Measurements from ENCODE around the gene PES1.

The PES1 gene

GRCh38 chr22:30614879-30615278, 23.2 kb upstream of the PES1 start:
- H3K4me2 ChIP-seq (ENCODE audit: low read depth, low read length, poor library complexity, severe bottlenecking), result no peak overlapping the region
- no peaks in the 10 kb centered on the region for H3K79me2 ChIP-seq (ENCODE audit: insufficient read depth, low read length)
- no peak overlapping the region for H3K4me3 ChIP-seq (ENCODE audit: insufficient read depth, low read length, poor library complexity, severe bottlenecking)
- H3F3A ChIP-seq (ENCODE audit: insufficient read depth), result no peaks in the 10 kb centered on the region
- no peaks in the 10 kb centered on the region for H3K9me3 ChIP-seq (ENCODE audit: insufficient read depth, low read length)
- no peaks in the 10 kb centered on the region for H3K36me3 ChIP-seq (ENCODE audit: low read length)
- no peak overlapping the region for H3K27ac ChIP-seq (ENCODE audit: low read depth, low read length)
- H3K9ac ChIP-seq (ENCODE audit: low read length), result no peak overlapping the region
- TF ChIP-seq CTCF (IDR thresholded peaks at IDR 0.05; ENCODE audit: insufficient read depth, low read length, poor library complexity, severe bottlenecking), result no peak
- no peaks in the 10 kb centered on the region for H3K27me3 ChIP-seq (ENCODE audit: low read length)
- H2AFZ ChIP-seq (ENCODE audit: low read depth, low read length, severe bottlenecking), result no peak overlapping the region
- no peaks in the 10 kb centered on the region for H4K20me1 ChIP-seq (ENCODE audit: low read depth, low read length)
- H3K9me2 ChIP-seq (replicated peaks; ENCODE audit: insufficient read depth, low read length), result no peaks in the 10 kb centered on the region

- Histone ChIP-seq H3F3A (ENCODE audit: insufficient read depth) (no peaks in the 10 kb centered on the region), H3K27me3 (ENCODE audit: low read length) (no peaks in the 10 kb centered on the region), H3K36me3 (ENCODE audit: low read length) (no peaks in the 10 kb centered on the region), H3K4me3 (ENCODE audit: insufficient read depth, low read length, poor library complexity, severe bottlenecking) (no peak overlapping the region), H3K9ac (ENCODE audit: low read length) (no peak overlapping the region), H4K20me1 (ENCODE audit: low read depth, low read length) (no peaks in the 10 kb centered on the region), H2AFZ (ENCODE audit: low read depth, low read length, severe bottlenecking) (no peak overlapping the region), H3K79me2 (ENCODE audit: insufficient read depth, low read length) (no peaks in the 10 kb centered on the region), H3K9me3 (ENCODE audit: insufficient read depth, low read length) (no peaks in the 10 kb centered on the region), H3K27ac (ENCODE audit: low read depth, low read length) (no peak overlapping the region), H3K9me2 (replicated peaks; ENCODE audit: insufficient read depth, low read length) (no peaks in the 10 kb centered on the region), H3K4me2 (ENCODE audit: low read depth, low read length, poor library complexity, severe bottlenecking) (no peak overlapping the region)
- TF ChIP-seq EZH2phosphoT487 (conservative IDR thresholded peaks at IDR 0.05; ENCODE audit: low read length), result no peak
These were observed 22.6 kb upstream of the PES1 start for GRCh38 chr22:30614268-30614667.

GRCh38 chr22:30612789-30613188, 21.1 kb upstream of the PES1 start:
- Histone ChIP-seq H3K27ac (ENCODE audit: low read depth, low read length) (no peak overlapping the region), H3K79me2 (ENCODE audit: insufficient read depth, low read length) (no peaks in the 10 kb centered on the region), H3K27me3 (ENCODE audit: low read length) (no peaks in the 10 kb centered on the region), H3K36me3 (ENCODE audit: low read length) (no peaks in the 10 kb centered on the region), H3K9ac (ENCODE audit: low read length) (no peak overlapping the region), H3K4me2 (ENCODE audit: low read depth, low read length, poor library complexity, severe bottlenecking) (no peak overlapping the region), H3K9me3 (ENCODE audit: insufficient read depth, low read length) (no peaks in the 10 kb centered on the region), H4K20me1 (ENCODE audit: low read depth, low read length) (no peaks in the 10 kb centered on the region), H3K4me3 (ENCODE audit: insufficient read depth, low read length, poor library complexity, severe bottlenecking) (no peak overlapping the region), H3K9me2 (replicated peaks; ENCODE audit: insufficient read depth, low read length) (no peaks in the 10 kb centered on the region), H2AFZ (ENCODE audit: low read depth, low read length, severe bottlenecking) (no peak overlapping the region), H3F3A (ENCODE audit: insufficient read depth) (no peaks in the 10 kb centered on the region)
- TF ChIP-seq CTCF (IDR thresholded peaks at IDR 0.05; ENCODE audit: insufficient read depth, low read length, poor library complexity, severe bottlenecking), result no peak
- no peak for TF ChIP-seq EZH2phosphoT487 (conservative IDR thresholded peaks at IDR 0.05; ENCODE audit: low read length)

- Histone ChIP-seq H3K4me2 (ENCODE audit: low read depth, low read length, poor library complexity, severe bottlenecking) (no peak overlapping the region), H3K36me3 (ENCODE audit: low read length) (no peaks in the 10 kb centered on the region), H2AFZ (ENCODE audit: low read depth, low read length, severe bottlenecking) (no peak overlapping the region), H4K20me1 (ENCODE audit: low read depth, low read length) (no peaks in the 10 kb centered on the region), H3K79me2 (ENCODE audit: insufficient read depth, low read length) (no peaks in the 10 kb centered on the region), H3K27me3 (ENCODE audit: low read length) (no peaks in the 10 kb centered on the region), H3K9me3 (ENCODE audit: insufficient read depth, low read length) (no peaks in the 10 kb centered on the region), H3K9me2 (replicated peaks; ENCODE audit: insufficient read depth, low read length) (no peaks in the 10 kb centered on the region), H3F3A (ENCODE audit: insufficient read depth) (no peaks in the 10 kb centered on the region), H3K27ac (ENCODE audit: low read depth, low read length) (no peak overlapping the region), H3K9ac (ENCODE audit: low read length) (no peak overlapping the region), H3K4me3 (ENCODE audit: insufficient read depth, low read length, poor library complexity, severe bottlenecking) (no peak overlapping the region)
- TF ChIP-seq EZH2phosphoT487 (conservative IDR thresholded peaks at IDR 0.05; ENCODE audit: low read length) (no peak), CTCF (IDR thresholded peaks at IDR 0.05; ENCODE audit: insufficient read depth, low read length, poor library complexity, severe bottlenecking) (no peak)
These were observed 19.5 kb upstream of the PES1 start for GRCh38 chr22:30611197-30611596.

Data from SU-DHL-6 (cell line).